HUES64 (cell line): ENCODE measurements around the gene OSER1.

ENCODE experiments used
- H3K27ac ChIP-seq: 2 replicates; pipeline ENCODE4 v1.7.0; 2013; ENCODE audit warnings: low read depth, low read length, inconsistent platforms
- H3K27me3 ChIP-seq: 2 replicates; pipeline ENCODE4 v1.6.1; 2013; ENCODE audit warnings: mild to moderate bottlenecking, low read length; ENCODE audit not compliant: insufficient read depth
- H3K36me3 ChIP-seq: 2 replicates; pipeline ENCODE4 v1.6.1; 2013; ENCODE audit warnings: mild to moderate bottlenecking, low read length; ENCODE audit not compliant: insufficient read depth
- H3K4me1 ChIP-seq: 2 replicates; pipeline ENCODE4 v1.6.1; 2013; ENCODE audit warnings: mild to moderate bottlenecking, low read length, moderate library complexity; ENCODE audit not compliant: insufficient read depth
- H3K4me3 ChIP-seq: 2 replicates; pipeline ENCODE4 v1.5.1; 2013; ENCODE audit warnings: mild to moderate bottlenecking, low read length, moderate library complexity
- H3K9ac ChIP-seq: 2 replicates; pipeline ENCODE4 v1.6.1; 2013; ENCODE audit warnings: mild to moderate bottlenecking, low read depth, low read length
- H3K9me3 ChIP-seq: 2 replicates; pipeline ENCODE4 v1.6.1; 2013; ENCODE audit warnings: low read depth, low read length; ENCODE audit not compliant: insufficient read depth
- whole genome bisulfite sequencing: fragments of 150-250, 120-280 bp; methylation state at CpG from one replicate; pipeline ENCODE4 v1.1.7; 2013; ENCODE audit warnings: missing lambda C conversion rate; 5-methylcytosine and 5-hydroxymethylcytosine counted together

Gene OSER1

GRCh38 chr20:44186201-44186600 lies 24.4 kb downstream of the OSER1 start:
- 85% methylated on average over 14 of the region's 14 CpGs for WGBS

GRCh38 chr20:44185574-44185973 lies 25.0 kb downstream of the OSER1 start:
- peaks cover 24% of the 10 kb centered on the region for H3K4me1 ChIP-seq
- no peaks in the 10 kb centered on the region for H3K9me3 ChIP-seq
- H3K4me3 ChIP-seq, result no peak overlapping the region
- WGBS, result 91% methylated on average over 4 of the region's 4 CpGs
- no peaks in the 10 kb centered on the region for H3K27me3 ChIP-seq
- H3K36me3 ChIP-seq, result no peaks in the 10 kb centered on the region
- no peak overlapping the region for H3K27ac ChIP-seq
- no peak overlapping the region for H3K9ac ChIP-seq

More at GRCh38 chr20:44186201-44186600, 24.4 kb downstream of the OSER1 start:
- Histone ChIP-seq H3K27me3 (no peaks in the 10 kb centered on the region), H3K9me3 (no peaks in the 10 kb centered on the region), H3K27ac (no peak overlapping the region), H3K36me3 (no peaks in the 10 kb centered on the region), H3K4me1 (peaks cover 17% of the 10 kb centered on the region), H3K4me3 (peak overlapping the region; percentile 59; the same call in 1 of the 2 replicates), H3K9ac (no peak overlapping the region)

- Histone ChIP-seq H3K9ac (no peak overlapping the region), H3K36me3 (no peaks in the 10 kb centered on the region), H3K27me3 (no peaks in the 10 kb centered on the region), H3K27ac (no peak overlapping the region), H3K4me3 (no peak overlapping the region), H3K4me1 (peaks cover 26% of the 10 kb centered on the region), H3K9me3 (no peaks in the 10 kb centered on the region)
- WGBS, result 86% methylated on average over 7 of the region's 7 CpGs
Observed at GRCh38 chr20:44183282-44183681, 27.3 kb downstream of the OSER1 start.

GRCh38 chr20:44182863-44183262 lies 27.7 kb downstream of the OSER1 start:
- H3K27ac ChIP-seq, result no peak overlapping the region
- H3K36me3 ChIP-seq, result no peaks in the 10 kb centered on the region
- no peak overlapping the region for H3K9ac ChIP-seq
- H3K27me3 ChIP-seq, result no peaks in the 10 kb centered on the region
- H3K4me3 ChIP-seq, result no peak overlapping the region
- H3K9me3 ChIP-seq, result no peaks in the 10 kb centered on the region
- H3K4me1 ChIP-seq, result peaks cover 21% of the 10 kb centered on the region
- 79% methylated on average over 3 of the region's 3 CpGs for WGBS

- Histone ChIP-seq H3K4me1 (peaks cover 15% of the 10 kb centered on the region), H3K27me3 (no peaks in the 10 kb centered on the region), H3K9me3 (no peaks in the 10 kb centered on the region), H3K4me3 (no peak overlapping the region), H3K27ac (no peak overlapping the region), H3K36me3 (no peaks in the 10 kb centered on the region), H3K9ac (no peak overlapping the region)
- 71% methylated on average over 12 of the region's 13 CpGs for WGBS
Observed at GRCh38 chr20:44182135-44182765, 28.3 kb downstream of the OSER1 start.

DNA sequence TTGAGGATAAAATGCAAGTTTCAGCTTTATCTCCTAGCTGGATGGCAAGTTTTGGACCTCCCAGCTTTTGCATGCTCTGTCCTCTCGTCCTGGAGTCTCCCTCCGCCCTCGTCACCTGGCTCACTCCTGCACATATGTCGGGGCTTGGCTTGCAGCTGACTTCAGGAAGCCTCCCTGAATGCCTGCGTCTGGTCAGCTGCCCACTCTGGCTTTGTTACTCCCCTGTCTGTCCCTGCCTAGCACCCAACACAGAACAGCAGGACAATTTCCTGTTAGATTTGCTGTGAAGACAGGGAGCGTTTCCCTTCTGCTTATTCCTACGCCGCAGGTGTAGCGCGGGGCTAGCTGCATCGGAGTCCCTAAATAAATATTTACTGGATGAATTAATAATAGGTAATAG lies 29.0 kb downstream of the OSER1 start:
- H3K9me3 ChIP-seq, result no peaks in the 10 kb centered on the region
- 68% methylated on average over 6 of the region's 11 CpGs for WGBS
- H3K9ac ChIP-seq, result no peak overlapping the region
- no peak overlapping the region for H3K4me3 ChIP-seq
- no peaks in the 10 kb centered on the region for H3K36me3 ChIP-seq
- H3K27me3 ChIP-seq, result no peaks in the 10 kb centered on the region
- peak overlapping the region; percentile 15; the same call in 1 of the 2 replicates for H3K27ac ChIP-seq
- H3K4me1 ChIP-seq, result peaks cover 15% of the 10 kb centered on the region

GRCh38 chr20:44180814-44181213 lies 29.8 kb downstream of the OSER1 start:
- Histone ChIP-seq H3K9me3 (no peaks in the 10 kb centered on the region), H3K27me3 (no peaks in the 10 kb centered on the region), H3K36me3 (no peaks in the 10 kb centered on the region), H3K9ac (peak overlapping the region; percentile 37; the same call in 1 of the 2 replicates), H3K4me1 (peaks cover 15% of the 10 kb centered on the region), H3K4me3 (no peak overlapping the region), H3K27ac (0 out of 2 replicates have a peak overlapping the region, but pooled peaks have one; percentile 32)
- 59% methylated on average over 9 of the region's 9 CpGs for WGBS

DNA sequence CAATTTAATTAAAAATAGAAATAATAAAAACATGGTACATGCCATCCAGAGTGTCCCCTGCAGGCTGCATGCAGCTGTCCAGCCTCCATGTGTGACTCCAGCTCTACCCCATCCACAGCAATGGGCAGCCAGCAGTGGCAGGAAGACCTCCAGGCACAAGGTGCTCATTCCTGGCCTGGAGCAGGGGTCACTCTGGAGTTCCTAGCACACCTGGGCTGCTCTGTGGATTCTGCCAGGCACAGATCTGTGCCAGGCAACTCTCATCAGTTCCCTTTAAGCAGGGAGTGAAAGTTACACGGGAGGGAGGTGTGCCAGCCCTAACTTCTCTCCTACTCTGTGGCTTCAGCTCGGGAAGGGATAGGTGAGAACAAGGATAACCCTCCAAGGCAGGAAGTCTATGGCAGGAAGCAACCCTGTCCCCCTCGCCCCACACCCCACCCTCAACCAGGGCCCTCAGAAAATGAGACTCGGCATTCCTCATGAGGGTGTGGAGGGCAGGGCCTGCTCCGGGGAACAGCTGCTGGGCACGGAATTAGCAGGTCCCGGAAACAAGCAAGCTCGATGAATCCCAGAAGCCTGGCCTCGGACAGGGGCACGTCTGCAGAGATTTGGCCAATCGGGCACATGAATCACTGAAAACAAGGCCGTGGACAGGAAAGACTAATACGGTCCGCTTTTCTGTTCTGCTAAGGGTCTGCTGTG lies 33.6 kb downstream of the OSER1 start:
- Histone ChIP-seq H3K4me1 (peaks cover 15% of the 10 kb centered on the region), H3K27me3 (no peaks in the 10 kb centered on the region), H3K9ac (no peak overlapping the region), H3K27ac (no peak overlapping the region), H3K36me3 (no peaks in the 10 kb centered on the region), H3K4me3 (no peak overlapping the region), H3K9me3 (no peaks in the 10 kb centered on the region)
- 89% methylated on average over 13 of the region's 14 CpGs for WGBS

DNA sequence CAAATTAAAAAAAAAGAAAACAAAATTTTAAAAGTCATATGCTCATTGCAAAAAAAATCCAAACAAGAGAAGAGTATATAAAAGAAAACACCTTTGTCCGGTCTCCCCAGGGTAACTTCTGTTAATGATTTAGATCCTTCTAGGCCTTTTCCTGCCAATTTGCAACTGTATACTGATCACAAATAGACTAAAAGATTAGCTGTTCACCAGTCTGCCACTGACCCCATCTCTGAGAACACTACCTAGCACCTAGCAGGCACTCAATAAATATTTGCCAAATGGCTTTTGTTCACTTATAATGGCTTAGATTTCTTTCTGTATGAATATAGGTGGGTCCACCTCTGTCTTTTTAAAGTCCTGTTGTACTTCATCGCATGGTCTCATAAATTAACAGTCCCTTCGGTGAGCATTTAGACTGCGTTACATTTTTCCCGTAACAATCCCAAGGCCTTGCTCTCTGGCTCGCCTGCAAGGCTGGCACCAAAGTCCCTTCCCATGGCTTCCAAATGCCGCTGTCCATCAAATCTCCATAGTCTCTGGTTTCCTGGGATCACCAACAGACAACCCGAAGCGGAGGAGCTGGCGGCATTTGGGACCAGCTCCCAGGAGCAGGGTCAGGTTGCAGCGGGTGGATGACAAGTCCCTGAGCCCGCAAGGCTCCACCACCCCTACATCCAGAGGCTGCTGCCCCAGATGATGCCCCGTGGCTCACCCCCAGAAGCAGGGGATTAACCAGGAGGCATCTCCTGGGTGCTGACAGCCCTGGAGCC lies 35.4 kb downstream of the OSER1 start:
- no peaks in the 10 kb centered on the region for H3K27me3 ChIP-seq
- H3K9me3 ChIP-seq, result no peaks in the 10 kb centered on the region
- no peaks in the 10 kb centered on the region for H3K4me1 ChIP-seq
- H3K36me3 ChIP-seq, result no peaks in the 10 kb centered on the region
- WGBS, result 96% methylated on average over 13 of the region's 13 CpGs
- H3K27ac ChIP-seq, result no peak overlapping the region
- H3K9ac ChIP-seq, result no peak overlapping the region
- H3K4me3 ChIP-seq, result no peak overlapping the region

DNA sequence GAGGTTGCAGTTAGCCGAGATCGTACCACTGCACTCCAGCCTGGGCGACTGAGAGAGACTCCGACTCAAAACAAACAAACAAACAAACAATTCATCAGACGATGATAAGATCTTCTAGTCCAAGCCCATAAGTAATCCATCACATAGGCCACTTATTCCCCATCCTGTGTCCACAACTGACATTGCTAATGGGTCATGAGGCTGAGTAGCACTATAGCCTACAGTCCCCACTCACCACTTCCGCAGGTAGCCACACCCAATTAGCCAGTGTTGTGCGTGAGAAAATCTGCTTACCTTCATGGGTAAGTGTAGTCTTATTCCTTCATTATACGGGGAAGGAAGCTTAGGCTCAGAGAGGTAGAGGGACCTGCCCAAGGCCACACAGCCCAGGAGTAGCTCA lies 36.7 kb downstream of the OSER1 start:
- H3K9ac ChIP-seq, result no peak overlapping the region
- H3K27ac ChIP-seq, result no peak overlapping the region
- no peaks in the 10 kb centered on the region for H3K9me3 ChIP-seq
- 92% methylated on average over 8 of the region's 8 CpGs for WGBS
- no peaks in the 10 kb centered on the region for H3K27me3 ChIP-seq
- H3K4me3 ChIP-seq, result no peak overlapping the region
- H3K36me3 ChIP-seq, result no peaks in the 10 kb centered on the region
- H3K4me1 ChIP-seq, result no peaks in the 10 kb centered on the region

GRCh38 chr20:44173116-44173515 lies 37.5 kb downstream of the OSER1 start:
- no peak overlapping the region for H3K9ac ChIP-seq
- H3K9me3 ChIP-seq, result no peaks in the 10 kb centered on the region
- no peaks in the 10 kb centered on the region for H3K4me1 ChIP-seq
- H3K27me3 ChIP-seq, result no peaks in the 10 kb centered on the region
- 92% methylated on average over 5 of the region's 5 CpGs for WGBS
- H3K36me3 ChIP-seq, result no peaks in the 10 kb centered on the region
- H3K27ac ChIP-seq, result no peak overlapping the region
- H3K4me3 ChIP-seq, result no peak overlapping the region
